GM23248 (cell line): ENCODE data around the gene FBXL3. TPM values are rescaled to one million over a fixed set of nuclear protein-coding genes. Genes with fewer than 3 reads are reported as not detected.

Experiments
- DNase-seq: peaks from one replicate; pipeline ENCODE4 v3.0.0-alpha.2; 2015
- H2AFZ ChIP-seq: fragments of 200-600 bp; sonication (generic); 2 replicates; pipeline ENCODE4 v1.6.1; 2016; ENCODE audit warnings: antibody characterized with exemption
- H3F3A ChIP-seq: fragments of 200-600 bp; sonication (generic); 2 replicates; pipeline ENCODE4 v1.6.1; 2016; ENCODE audit warnings: mild to moderate bottlenecking, antibody characterized with exemption, mixed run types; ENCODE audit not compliant: insufficient read depth
- H3K27ac ChIP-seq: fragments of 200-600 bp; sonication (generic); 2 replicates; pipeline ENCODE4 v1.5.1; 2016; ENCODE audit warnings: mild to moderate bottlenecking
- H3K27me3 ChIP-seq: fragments of 200-600 bp; sonication (generic); replicated peaks from 2 replicates; pipeline ENCODE4 v1.6.1; 2016; ENCODE audit warnings: mild to moderate bottlenecking; ENCODE audit not compliant: insufficient read depth
- H3K36me3 ChIP-seq: fragments of 200-600 bp; sonication (generic); 2 replicates; pipeline ENCODE4 v1.6.1; 2016; ENCODE audit warnings: low read depth, mild to moderate bottlenecking
- H3K4me1 ChIP-seq: fragments of 200-600 bp; sonication (generic); 2 replicates; pipeline ENCODE4 v1.6.1; 2016; ENCODE audit warnings: mild to moderate bottlenecking; ENCODE audit not compliant: insufficient read depth
- H3K4me2 ChIP-seq: fragments of 200-600 bp; sonication (generic); one replicate; pipeline ENCODE4 v1.6.1; 2016; ENCODE audit warnings: mild to moderate bottlenecking; ENCODE audit not compliant: unreplicated experiment
- H3K4me3 ChIP-seq: fragments of 200-600 bp; sonication (generic); 2 replicates; pipeline ENCODE4 v1.5.1; 2016; ENCODE audit warnings: mild to moderate bottlenecking
- H3K79me2 ChIP-seq: fragments of 200-600 bp; sonication (generic); 2 replicates; pipeline ENCODE4 v1.6.1; 2016; ENCODE audit warnings: mild to moderate bottlenecking; ENCODE audit not compliant: insufficient read depth
- H3K9ac ChIP-seq: fragments of 200-600 bp; sonication (generic); 2 replicates; pipeline ENCODE4 v1.6.1; 2016; ENCODE audit warnings: mild to moderate bottlenecking
- H3K9me2 ChIP-seq: fragments of 200-600 bp; sonication (generic); 2 replicates; pipeline ENCODE4 v1.6.1; 2016; ENCODE audit warnings: mixed run types, mild to moderate bottlenecking, moderate library complexity; ENCODE audit not compliant: insufficient read depth
- H3K9me3 ChIP-seq: fragments of 200-600 bp; sonication (generic); one replicate; pipeline ENCODE4 v1.6.1; 2017; ENCODE audit warnings: low read depth
- H4K20me1 ChIP-seq: fragments of 200-600 bp; sonication (generic); 2 replicates; pipeline ENCODE4 v1.6.0; 2016; ENCODE audit not compliant: insufficient read depth
- EZH2 ChIP-seq: fragments of 200-600 bp; sonication (generic); IDR thresholded peaks from 2 replicates; pipeline ENCODE4 v1.6.1; 2018; ENCODE audit warnings: antibody characterized with exemption, mild to moderate bottlenecking; ENCODE audit not compliant: insufficient read depth, poor library complexity, severe bottlenecking
- EZH2phosphoT487 ChIP-seq: fragments of 200-600 bp; sonication (generic); IDR thresholded peaks from 2 replicates; pipeline ENCODE4 v1.6.1; 2018; ENCODE audit warnings: antibody characterized with exemption, moderate library complexity, mild to moderate bottlenecking, low read depth; ENCODE audit not compliant: insufficient read depth
- WGBS, 2 experiments: methylation state at CpG; one replicate each; pipeline ENCODE4 v1.1.6; 2015 to 2017; ENCODE audit warnings: low lambda C conversion rate in 2 of 2, low coverage in 1 of 2; ENCODE audit errors: missing lambda C conversion rate in 2 of 2; 5-methylcytosine and 5-hydroxymethylcytosine counted together
- in situ Hi-C: fragments of 300-500 bp; cut with MboI; formaldehyde crosslinking; loops from 2 replicates; pipeline ENCODE4 v1.15.0; 2020
- polyA plus RNA-seq: library from polyadenylated mRNA; unstranded; fragments of >200 nt; fragmentation: Nextera tagmentation; extraction: Ambion mirVana; gene quantifications from 2 replicates; pipeline ENCODE4 v1.2.1, GENCODE V29; 2016
- total RNA-seq: library from RNA; depleted of rRNA; stranded (reverse); fragments of >200 nt; shearing (Covaris generic); gene quantifications from 2 replicates; pipeline ENCODE4 v1.2.3, GENCODE V29; 2014

Gene FBXL3
- total and polyA plus RNA-seq, 2 experiments from 2014 or later, result 44.8 to 83.1 TPM

DNA sequence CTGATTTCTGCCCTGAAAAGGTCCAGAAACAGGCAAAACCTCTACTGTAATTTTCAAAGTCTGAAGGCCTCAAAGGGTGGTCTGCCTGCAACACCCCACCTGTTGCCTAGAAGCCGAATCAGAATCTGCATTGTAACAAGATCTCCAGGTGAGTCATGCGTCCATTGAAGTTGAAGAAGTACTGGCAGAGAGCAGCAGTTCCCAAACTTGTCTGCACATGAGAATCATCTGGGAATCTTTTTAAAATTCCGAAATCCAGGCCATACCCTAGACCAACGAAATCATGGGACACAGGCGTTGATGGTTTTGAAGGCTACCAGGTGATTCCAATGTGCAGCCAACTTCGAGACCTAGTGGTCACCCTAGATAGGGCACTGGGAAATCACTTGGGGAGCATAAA is 51.1 kb downstream of the FBXL3 start:
- Histone ChIP-seq H3K4me3 (no peak overlapping the region), H4K20me1 (no peaks in the 10 kb centered on the region), H3K9me3 (no peaks in the 10 kb centered on the region), H2AFZ (no peak overlapping the region), H3F3A (no peaks in the 10 kb centered on the region), H3K79me2 (no peaks in the 10 kb centered on the region), H3K27me3 (peaks cover 8% of the 10 kb centered on the region; the same call in 1 of the 2 replicates), H3K36me3 (no peaks in the 10 kb centered on the region), H3K9me2 (no peaks in the 10 kb centered on the region), H3K9ac (no peak overlapping the region), H3K4me2 (no peak overlapping the region), H3K4me1 (no peaks in the 10 kb centered on the region), H3K27ac (no peak overlapping the region)
- TF ChIP-seq EZH2, result no peak
- TF ChIP-seq EZH2phosphoT487, result no peak
- in situ Hi-C loops, result no loop called here
- DNase-seq, result no peak
- WGBS, 2 experiments, result 78 to 91% methylated on average over 6 of the region's 6 CpGs

DNA sequence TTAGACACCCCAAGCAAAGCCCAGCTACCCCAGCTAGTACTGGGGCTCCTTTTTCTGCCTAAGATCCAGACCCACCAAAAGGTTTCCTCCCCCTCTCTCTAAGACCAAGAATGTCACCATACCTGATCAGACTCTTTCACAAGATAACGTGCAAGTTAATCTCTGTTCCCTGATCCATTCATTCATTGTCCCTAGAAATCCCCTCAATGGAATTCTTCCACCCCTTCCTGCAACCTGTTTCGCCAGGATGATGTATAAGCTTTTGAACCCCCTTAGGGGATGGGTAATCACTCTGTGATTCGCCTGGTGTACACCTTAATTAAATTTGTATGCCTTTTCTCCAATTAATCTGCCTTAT is 52.4 kb downstream of the FBXL3 start:
- 71 to 80% methylated on average over 3 of the region's 3 CpGs for WGBS, 2 experiments
- Histone ChIP-seq H2AFZ (no peak overlapping the region), H3F3A (no peaks in the 10 kb centered on the region), H3K79me2 (no peaks in the 10 kb centered on the region), H3K9me3 (no peaks in the 10 kb centered on the region), H4K20me1 (no peaks in the 10 kb centered on the region), H3K9ac (no peak overlapping the region), H3K36me3 (no peaks in the 10 kb centered on the region), H3K27ac (no peak overlapping the region), H3K27me3 (0 out of 2 replicates have a peak, but pooled peaks cover 3% of the 10 kb centered on the region), H3K4me1 (no peaks in the 10 kb centered on the region), H3K4me3 (no peak overlapping the region), H3K4me2 (no peak overlapping the region), H3K9me2 (no peaks in the 10 kb centered on the region)
- no peak for DNase-seq
- no peak for TF ChIP-seq EZH2phosphoT487
- no peak for TF ChIP-seq EZH2
- in situ Hi-C loops, result no loop called here

DNA sequence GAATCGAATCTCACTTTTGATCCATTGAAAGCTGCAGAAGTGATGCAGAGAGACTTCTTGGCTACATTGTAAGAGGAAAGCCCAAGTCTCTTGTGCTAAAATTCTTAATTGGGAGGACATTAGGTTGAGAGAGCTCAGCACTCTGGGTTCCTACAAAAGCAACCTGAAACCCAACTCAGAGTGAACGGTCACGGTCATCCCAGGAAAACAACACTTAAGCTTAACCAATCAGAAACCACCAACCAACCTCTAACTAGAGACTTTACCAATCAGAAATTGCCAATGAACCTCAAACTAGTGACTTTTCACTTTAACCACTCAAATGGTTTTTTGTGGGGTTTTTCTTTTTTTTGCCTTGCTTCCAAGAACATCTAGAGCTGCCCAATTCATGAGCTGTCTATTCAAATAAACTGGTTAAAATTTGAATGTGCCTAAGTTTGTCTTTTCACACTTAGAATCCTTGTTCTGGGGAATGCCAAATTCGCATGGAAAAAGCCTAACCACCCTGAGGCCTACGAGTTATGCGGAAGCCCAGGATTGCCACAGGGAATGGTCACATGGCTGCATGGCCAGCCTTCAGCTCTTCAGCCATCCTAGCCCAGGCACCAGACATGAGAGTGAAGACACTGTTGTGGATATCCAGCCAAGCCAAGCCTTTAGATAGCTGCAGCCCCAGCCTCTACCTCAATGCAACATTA is 52.9 kb downstream of the FBXL3 start:
- H3K9me2 ChIP-seq, result no peaks in the 10 kb centered on the region
- in situ Hi-C loops, result no loop called here

DNA sequence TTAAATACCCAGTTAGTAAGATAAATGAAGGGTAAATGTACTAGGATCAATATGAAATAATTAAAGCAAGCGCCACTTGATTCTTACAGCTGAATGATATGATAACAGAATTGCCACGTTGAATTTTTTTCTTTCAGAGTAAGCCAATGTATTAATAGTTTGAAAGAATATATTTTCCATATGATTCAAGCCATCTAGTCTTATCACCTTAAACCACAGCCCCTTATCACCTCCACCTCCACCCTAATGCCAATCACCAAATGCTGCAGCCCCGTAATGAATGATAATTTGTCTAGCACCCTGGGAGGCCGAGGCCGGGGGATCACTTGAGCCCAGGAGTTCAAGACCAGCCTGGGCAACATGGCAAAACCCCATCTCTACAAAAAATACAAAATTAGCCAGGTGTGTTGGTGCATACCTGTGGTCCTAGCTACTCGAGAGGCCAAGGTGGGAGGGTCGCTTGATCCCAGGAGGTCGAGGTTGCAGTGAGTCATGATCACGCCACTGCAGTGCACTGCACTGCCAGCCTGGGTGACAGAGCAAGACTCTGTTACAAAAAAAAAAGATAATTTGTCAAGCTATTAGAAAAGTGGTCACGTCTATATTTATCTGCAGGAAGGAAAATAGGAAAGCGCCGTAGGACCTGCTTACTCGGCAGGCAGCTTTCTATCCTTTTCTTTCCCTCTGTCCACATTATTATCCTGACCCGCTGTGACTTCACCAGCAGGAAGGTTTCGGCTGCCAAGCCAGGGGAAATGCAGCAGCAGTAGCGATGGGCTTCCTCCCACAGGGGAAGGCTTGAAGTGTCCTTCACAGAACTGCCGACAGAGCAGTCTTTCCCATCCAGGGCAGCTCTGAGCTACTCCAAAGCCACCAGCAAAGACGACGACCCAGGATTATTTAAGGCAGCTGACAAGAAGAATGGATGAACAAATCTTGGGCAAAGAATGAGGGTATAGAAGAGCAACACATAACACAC is 54.8 kb downstream of the FBXL3 start:
- H3K4me3 ChIP-seq, result no peak overlapping the region
- TF ChIP-seq EZH2phosphoT487, result no peak
- TF ChIP-seq EZH2, result no peak
- no peaks in the 10 kb centered on the region for H3K9me3 ChIP-seq
- H4K20me1 ChIP-seq, result no peaks in the 10 kb centered on the region
- no peaks in the 10 kb centered on the region for H3F3A ChIP-seq
- H3K27me3 ChIP-seq, result 0 out of 2 replicates have a peak, but pooled peaks cover 3% of the 10 kb centered on the region
- in situ Hi-C loops, result no loop called here
- H3K9me2 ChIP-seq, result no peaks in the 10 kb centered on the region
- no peak overlapping the region for H3K4me2 ChIP-seq
- 74 to 77% methylated on average over 19 of the region's 19 CpGs for WGBS, 2 experiments
- H3K79me2 ChIP-seq, result no peaks in the 10 kb centered on the region
- H3K9ac ChIP-seq, result no peak overlapping the region
- H3K36me3 ChIP-seq, result no peaks in the 10 kb centered on the region
- H2AFZ ChIP-seq, result no peak overlapping the region
- H3K27ac ChIP-seq, result no peak overlapping the region
- no peaks in the 10 kb centered on the region for H3K4me1 ChIP-seq
- no peak for DNase-seq

More for the DNA sequence above, 52.9 kb downstream of the FBXL3 start:
- Histone ChIP-seq H3K27ac (no peak overlapping the region), H3K4me3 (no peak overlapping the region), H3K79me2 (no peaks in the 10 kb centered on the region), H4K20me1 (no peaks in the 10 kb centered on the region), H3F3A (no peaks in the 10 kb centered on the region), H3K36me3 (no peaks in the 10 kb centered on the region), H3K9ac (no peak overlapping the region), H3K4me2 (no peak overlapping the region), H3K4me1 (no peaks in the 10 kb centered on the region), H3K27me3 (0 out of 2 replicates have a peak, but pooled peaks cover 3% of the 10 kb centered on the region), H3K9me3 (no peaks in the 10 kb centered on the region), H2AFZ (no peak overlapping the region)
- DNase-seq, result no peak
- 83% methylated on average over 6 of the region's 6 CpGs for WGBS, 2 experiments
- TF ChIP-seq EZH2phosphoT487 (no peak), EZH2 (no peak)
